ENCODE results near the gene BAZ1A. TPM values are rescaled to one million over a fixed set of nuclear protein-coding genes. Genes with fewer than 3 reads are reported as not detected.

Gene BAZ1A
- total and polyA plus RNA-seq, 4 donors = 4.5 to 44.9 (median 13.3) TPM

DNA sequence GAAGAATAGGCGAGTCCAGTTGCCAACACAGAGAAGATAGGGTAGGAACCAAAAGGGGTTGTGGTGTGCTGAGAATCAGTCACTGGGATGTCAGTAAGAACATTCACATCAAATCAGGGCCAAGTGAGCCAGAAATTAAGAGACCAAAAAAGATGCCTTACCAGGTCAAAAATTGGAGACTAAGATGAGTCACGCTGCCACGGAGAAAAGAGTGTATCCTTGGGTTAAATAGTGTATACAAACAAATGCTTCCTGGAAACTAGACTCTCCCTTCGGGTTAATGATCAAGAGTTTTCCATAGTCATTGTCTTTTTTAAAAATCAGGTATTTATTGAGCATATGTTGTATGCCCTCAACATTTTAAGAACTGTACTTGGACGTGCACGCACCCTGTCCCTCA is 45.2 kb upstream of the BAZ1A start:
- Histone ChIP-seq H3K9ac (ENCODE audit: low read depth in 1 of 2, low read length in 2 of 2) (no peak overlapping the region), H3K9me3 (ENCODE audit: control insufficient read depth in 4 of 4, low read length in 3 of 4) (no peaks in the 10 kb centered on the region), H3K4me1 (ENCODE audit: control insufficient read depth in 4 of 4, insufficient read depth in 4 of 4, low read length in 3 of 4) (no peaks in the 10 kb centered on the region), H3K36me3 (ENCODE audit: control insufficient read depth in 4 of 4, insufficient read depth in 3 of 4, low read depth in 1 of 4, low read length in 3 of 4) (no peaks in the 10 kb centered on the region), H3K27ac (ENCODE audit: low read depth in 1 of 2, low read length in 2 of 2) (no peak overlapping the region), H3K4me3 (ENCODE audit: low read depth in 1 of 3, low read length in 3 of 3) (no peak overlapping the region), H3K27me3 (ENCODE audit: control insufficient read depth in 4 of 4, insufficient read depth in 4 of 4, low read length in 3 of 4) (no peaks in the 10 kb centered on the region)
- WGBS = 78% methylated on average over 6 of the region's 6 CpGs
- DNase-seq (ENCODE audit: low spot score) = no peak
- TF ChIP-seq TAF1 (conservative IDR thresholded peaks at IDR 0.05) (no peak), NR2F2 (IDR thresholded peaks at IDR 0.05) (no peak), HNF4A (conservative IDR thresholded peaks at IDR 0.05) (no peak), YY1 (IDR thresholded peaks at IDR 0.05) (no peak), RXRA (IDR thresholded peaks at IDR 0.05) (no peak), EGR1 (IDR thresholded peaks at IDR 0.05; ENCODE audit: low read depth in 2 of 2) (no peak), FOXA2 (IDR thresholded peaks at IDR 0.05) (no peak), HNF4G (IDR thresholded peaks at IDR 0.05) (no peak), SP1 (IDR thresholded peaks at IDR 0.05) (no peak), MAX (IDR thresholded peaks at IDR 0.05) (no peak), FOXA1 (IDR thresholded peaks at IDR 0.05) (no peak)
- TF ChIP-seq, protein P1, sequence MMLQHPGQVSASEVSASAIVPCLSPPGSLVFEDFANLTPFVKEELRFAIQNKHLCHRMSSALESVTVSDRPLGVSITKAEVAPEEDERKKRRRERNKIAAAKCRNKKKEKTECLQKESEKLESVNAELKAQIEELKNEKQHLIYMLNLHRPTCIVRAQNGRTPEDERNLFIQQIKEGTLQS (IDR thresholded peaks at IDR 0.05) = no peak
- TF ChIP-seq, protein P2, sequence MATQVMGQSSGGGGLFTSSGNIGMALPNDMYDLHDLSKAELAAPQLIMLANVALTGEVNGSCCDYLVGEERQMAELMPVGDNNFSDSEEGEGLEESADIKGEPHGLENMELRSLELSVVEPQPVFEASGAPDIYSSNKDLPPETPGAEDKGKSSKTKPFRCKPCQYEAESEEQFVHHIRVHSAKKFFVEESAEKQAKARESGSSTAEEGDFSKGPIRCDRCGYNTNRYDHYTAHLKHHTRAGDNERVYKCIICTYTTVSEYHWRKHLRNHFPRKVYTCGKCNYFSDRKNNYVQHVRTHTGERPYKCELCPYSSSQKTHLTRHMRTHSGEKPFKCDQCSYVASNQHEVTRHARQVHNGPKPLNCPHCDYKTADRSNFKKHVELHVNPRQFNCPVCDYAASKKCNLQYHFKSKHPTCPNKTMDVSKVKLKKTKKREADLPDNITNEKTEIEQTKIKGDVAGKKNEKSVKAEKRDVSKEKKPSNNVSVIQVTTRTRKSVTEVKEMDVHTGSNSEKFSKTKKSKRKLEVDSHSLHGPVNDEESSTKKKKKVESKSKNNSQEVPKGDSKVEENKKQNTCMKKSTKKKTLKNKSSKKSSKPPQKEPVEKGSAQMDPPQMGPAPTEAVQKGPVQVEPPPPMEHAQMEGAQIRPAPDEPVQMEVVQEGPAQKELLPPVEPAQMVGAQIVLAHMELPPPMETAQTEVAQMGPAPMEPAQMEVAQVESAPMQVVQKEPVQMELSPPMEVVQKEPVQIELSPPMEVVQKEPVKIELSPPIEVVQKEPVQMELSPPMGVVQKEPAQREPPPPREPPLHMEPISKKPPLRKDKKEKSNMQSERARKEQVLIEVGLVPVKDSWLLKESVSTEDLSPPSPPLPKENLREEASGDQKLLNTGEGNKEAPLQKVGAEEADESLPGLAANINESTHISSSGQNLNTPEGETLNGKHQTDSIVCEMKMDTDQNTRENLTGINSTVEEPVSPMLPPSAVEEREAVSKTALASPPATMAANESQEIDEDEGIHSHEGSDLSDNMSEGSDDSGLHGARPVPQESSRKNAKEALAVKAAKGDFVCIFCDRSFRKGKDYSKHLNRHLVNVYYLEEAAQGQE (IDR thresholded peaks at IDR 0.05) = no peak
- TF ChIP-seq, protein P3, sequence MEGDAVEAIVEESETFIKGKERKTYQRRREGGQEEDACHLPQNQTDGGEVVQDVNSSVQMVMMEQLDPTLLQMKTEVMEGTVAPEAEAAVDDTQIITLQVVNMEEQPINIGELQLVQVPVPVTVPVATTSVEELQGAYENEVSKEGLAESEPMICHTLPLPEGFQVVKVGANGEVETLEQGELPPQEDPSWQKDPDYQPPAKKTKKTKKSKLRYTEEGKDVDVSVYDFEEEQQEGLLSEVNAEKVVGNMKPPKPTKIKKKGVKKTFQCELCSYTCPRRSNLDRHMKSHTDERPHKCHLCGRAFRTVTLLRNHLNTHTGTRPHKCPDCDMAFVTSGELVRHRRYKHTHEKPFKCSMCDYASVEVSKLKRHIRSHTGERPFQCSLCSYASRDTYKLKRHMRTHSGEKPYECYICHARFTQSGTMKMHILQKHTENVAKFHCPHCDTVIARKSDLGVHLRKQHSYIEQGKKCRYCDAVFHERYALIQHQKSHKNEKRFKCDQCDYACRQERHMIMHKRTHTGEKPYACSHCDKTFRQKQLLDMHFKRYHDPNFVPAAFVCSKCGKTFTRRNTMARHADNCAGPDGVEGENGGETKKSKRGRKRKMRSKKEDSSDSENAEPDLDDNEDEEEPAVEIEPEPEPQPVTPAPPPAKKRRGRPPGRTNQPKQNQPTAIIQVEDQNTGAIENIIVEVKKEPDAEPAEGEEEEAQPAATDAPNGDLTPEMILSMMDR (IDR thresholded peaks at IDR 0.05; ENCODE audit: low read depth, low read length, missing input control) = no peak
- TF ChIP-seq, protein P4, sequence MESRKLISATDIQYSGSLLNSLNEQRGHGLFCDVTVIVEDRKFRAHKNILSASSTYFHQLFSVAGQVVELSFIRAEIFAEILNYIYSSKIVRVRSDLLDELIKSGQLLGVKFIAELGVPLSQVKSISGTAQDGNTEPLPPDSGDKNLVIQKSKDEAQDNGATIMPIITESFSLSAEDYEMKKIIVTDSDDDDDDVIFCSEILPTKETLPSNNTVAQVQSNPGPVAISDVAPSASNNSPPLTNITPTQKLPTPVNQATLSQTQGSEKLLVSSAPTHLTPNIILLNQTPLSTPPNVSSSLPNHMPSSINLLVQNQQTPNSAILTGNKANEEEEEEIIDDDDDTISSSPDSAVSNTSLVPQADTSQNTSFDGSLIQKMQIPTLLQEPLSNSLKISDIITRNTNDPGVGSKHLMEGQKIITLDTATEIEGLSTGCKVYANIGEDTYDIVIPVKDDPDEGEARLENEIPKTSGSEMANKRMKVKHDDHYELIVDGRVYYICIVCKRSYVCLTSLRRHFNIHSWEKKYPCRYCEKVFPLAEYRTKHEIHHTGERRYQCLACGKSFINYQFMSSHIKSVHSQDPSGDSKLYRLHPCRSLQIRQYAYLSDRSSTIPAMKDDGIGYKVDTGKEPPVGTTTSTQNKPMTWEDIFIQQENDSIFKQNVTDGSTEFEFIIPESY (IDR thresholded peaks at IDR 0.05) = no peak

DNA sequence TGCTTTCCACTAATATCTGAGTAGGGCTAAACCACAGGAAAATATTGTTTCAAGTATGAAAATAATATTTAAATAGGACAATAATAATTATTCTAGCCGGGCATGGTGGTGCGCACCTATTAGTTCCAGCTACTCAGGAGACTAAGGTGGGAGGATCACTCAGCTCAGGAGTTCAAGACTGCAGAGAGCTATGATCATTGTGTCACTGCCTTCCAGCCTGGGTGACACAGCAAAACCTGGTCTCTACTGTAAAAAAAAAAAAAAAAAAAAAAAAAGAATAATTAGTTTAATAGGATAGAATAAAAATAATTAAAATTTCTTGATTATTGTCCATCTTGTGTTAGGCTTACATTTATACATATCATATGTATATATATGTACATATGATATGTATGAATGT is 38.5 kb upstream of the BAZ1A start:
- DNase-seq (ENCODE audit: low spot score) = no peak
- no peak overlapping the region for H3K4me3 ChIP-seq (ENCODE audit: low read depth in 1 of 3, low read length in 3 of 3)
- H3K36me3 ChIP-seq (ENCODE audit: control insufficient read depth in 4 of 4, insufficient read depth in 3 of 4, low read depth in 1 of 4, low read length in 3 of 4) = no peaks in the 10 kb centered on the region
- WGBS = 98% methylated on average over 2 of the region's 2 CpGs
- no peaks in the 10 kb centered on the region for H3K4me1 ChIP-seq (ENCODE audit: control insufficient read depth in 4 of 4, insufficient read depth in 4 of 4, low read length in 3 of 4)
- no peaks in the 10 kb centered on the region for H3K27me3 ChIP-seq (ENCODE audit: control insufficient read depth in 4 of 4, insufficient read depth in 4 of 4, low read length in 3 of 4)
- H3K27ac ChIP-seq (ENCODE audit: low read depth in 1 of 2, low read length in 2 of 2) = no peak overlapping the region
- H3K9me3 ChIP-seq (ENCODE audit: control insufficient read depth in 4 of 4, low read length in 3 of 4) = no peaks in the 10 kb centered on the region
- no peak overlapping the region for H3K9ac ChIP-seq (ENCODE audit: low read depth in 1 of 2, low read length in 2 of 2)
- TF ChIP-seq, protein P1 (IDR thresholded peaks at IDR 0.05) = no peak
- no peak for TF ChIP-seq NR2F2 (IDR thresholded peaks at IDR 0.05)
- no peak for TF ChIP-seq SP1 (IDR thresholded peaks at IDR 0.05)
- no peak for TF ChIP-seq HNF4A (conservative IDR thresholded peaks at IDR 0.05)
- no peak for TF ChIP-seq RAD21 (IDR thresholded peaks at IDR 0.05)
- TF ChIP-seq, protein P2 (IDR thresholded peaks at IDR 0.05) = no peak
- no peak for TF ChIP-seq RXRA (IDR thresholded peaks at IDR 0.05)
- no peak for TF ChIP-seq EGR1 (IDR thresholded peaks at IDR 0.05; ENCODE audit: low read depth in 2 of 2)
- TF ChIP-seq MAX (IDR thresholded peaks at IDR 0.05) = no peak
- TF ChIP-seq TAF1 (conservative IDR thresholded peaks at IDR 0.05) = no peak
- no peak for TF ChIP-seq YY1 (IDR thresholded peaks at IDR 0.05)
- no peak for TF ChIP-seq FOXA2 (IDR thresholded peaks at IDR 0.05)
- TF ChIP-seq, protein P3 (IDR thresholded peaks at IDR 0.05; ENCODE audit: low read depth, low read length, missing input control) = no peak

All from liver (tissue), 9 donors.